Aorta (tissue), 5 donors: ENCODE data around the gene EPB41L5. TPM values are rescaled to one million over a fixed set of nuclear protein-coding genes. Genes with fewer than 3 reads are reported as not detected.
"Not testable (repeated sequence)": the region's sequence is repeated elsewhere in the genome, so short reads cannot be mapped to it uniquely, and the experiment has no call there.

Experiments
- ATAC-seq: fragments of 200-7000 bp; cut with Tn5 transposase; one replicate; pipeline ENCODE4 v1.9.1; 2022; ENCODE audit warnings: moderate library complexity; ENCODE audit not compliant: low FRiP score
- DNase-seq, 2 donors: peaks; one replicate each; pipeline ENCODE4 v3.0.0-alpha.2; 2020
- H3K27ac ChIP-seq, 2 donors: one replicate each; pipeline ENCODE4 v1.5.1; 2013; ENCODE audit warnings: low read length in 2 of 2, mild to moderate bottlenecking in 2 of 2, moderate library complexity in 2 of 2, control low read depth in 1 of 2, inconsistent platforms in 1 of 2, low read depth in 1 of 2
- H3K27me3 ChIP-seq, 2 donors: one replicate each; pipeline ENCODE4 v1.6.1; 2013; ENCODE audit warnings: control low read depth in 1 of 2, low read length in 1 of 2, mild to moderate bottlenecking in 1 of 2, moderate library complexity in 1 of 2; ENCODE audit not compliant: insufficient read depth in 2 of 2, control insufficient read depth in 1 of 2
- H3K36me3 ChIP-seq, 2 donors: one replicate each; pipeline ENCODE4 v1.6.1; 2013; ENCODE audit warnings: control low read depth in 1 of 2, low read length in 1 of 2, mild to moderate bottlenecking in 1 of 2; ENCODE audit not compliant: insufficient read depth in 2 of 2, control insufficient read depth in 1 of 2
- H3K4me1 ChIP-seq, 2 donors: one replicate each; pipeline ENCODE4 v1.6.1; 2013; ENCODE audit warnings: low read length in 2 of 2, control low read depth in 1 of 2, mild to moderate bottlenecking in 1 of 2, moderate library complexity in 1 of 2; ENCODE audit not compliant: insufficient read depth in 2 of 2, control insufficient read depth in 1 of 2
- H3K4me3 ChIP-seq, 2 donors: one replicate each; pipeline ENCODE4 v1.5.1; 2013; ENCODE audit warnings: low read length in 2 of 2, control low read depth in 1 of 2, mild to moderate bottlenecking in 1 of 2
- H3K9me3 ChIP-seq: one replicate; pipeline ENCODE4 v1.6.1; 2013; ENCODE audit warnings: mild to moderate bottlenecking, low read length; ENCODE audit not compliant: control insufficient read depth
- WGBS, 2 donors: extraction: QIAGEN DNeasy Blood & Tissue Kit; methylation state at CpG; one replicate each; pipeline ENCODE4 v1.1.7; 2013; 5-methylcytosine and 5-hydroxymethylcytosine counted together
- intact Hi-C, 2 donors: fragments of 100-400 bp; cut with DNase I; formaldehyde crosslinking; loops; one replicate each; pipeline versions ENCODE4 v1.14.2 to v1.15.0; 2022
- polyA plus RNA-seq, 2 donors: library from polyadenylated mRNA; stranded (reverse); fragments of 200-250 nt; gene quantifications; one replicate each; pipeline ENCODE4 v1.2.3, GENCODE V29; 2013
- total RNA-seq, 2 donors: library from RNA; stranded (reverse); fragmentation: NEBNext Ultra II Directional; extraction: Animal tissue kit (Norgen Biotek cat#: 25700); gene quantifications; one replicate each; pipeline ENCODE4 v1.2.1, GENCODE V29; 2021
- donor health status: healthy with polysubstance abuse.
- donor health status: Bipolar disorder and iron deficiency.
- donor health status: DM: no; HTN: no; CAD: no.
- donor health status: DM: no; HTN: no; CAD: no.
- donor health status: DM: yes; HTN: yes; CAD: no.

Gene EPB41L5
- total and polyA plus RNA-seq, 4 donors, result 4.3 to 21.8 (median 11.4) TPM

DNA sequence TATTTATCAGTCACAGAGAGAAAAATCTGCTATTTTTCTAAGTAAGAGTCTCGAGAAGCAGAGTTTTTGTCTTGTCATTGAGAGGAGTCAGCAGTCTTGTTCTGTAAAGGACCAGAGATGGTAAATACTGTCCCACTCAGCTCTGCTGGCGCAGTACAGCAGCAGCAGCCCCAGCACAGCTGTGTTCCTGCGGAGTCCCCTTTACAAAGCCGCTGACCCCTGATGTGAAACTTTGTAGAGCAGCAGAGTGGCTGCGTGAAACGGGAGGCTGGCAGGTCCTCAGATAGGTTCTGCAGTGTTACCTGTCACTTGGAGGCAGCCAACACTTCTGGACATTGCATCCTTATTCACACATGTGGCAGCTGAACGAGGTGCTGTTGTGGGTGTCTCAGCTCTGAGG, 165.1 kb downstream of the EPB41L5 start:
- no peaks in the 10 kb centered on the region for H3K9me3 ChIP-seq
- no peaks in the 10 kb centered on the region for H3K27me3 ChIP-seq
- no peak overlapping the region for H3K4me3 ChIP-seq
- ATAC-seq (no peak), DNase-seq (no peak)
- intact Hi-C loops, result loop anchor here in 1 of 2 donors (2.0 to 5.0 kb wide), 2 partner anchors 426 to 475 kb away; no protein-coding TSS in a partner anchor
- no peaks in the 10 kb centered on the region for H3K4me1 ChIP-seq
- H3K36me3 ChIP-seq, result peaks cover 0 to 2% of the 10 kb centered on the region in 2 donors
- 89 to 90% methylated on average over 7 of the region's 7 CpGs for WGBS, 2 donors
- H3K27ac ChIP-seq, result no peak overlapping the region

DNA sequence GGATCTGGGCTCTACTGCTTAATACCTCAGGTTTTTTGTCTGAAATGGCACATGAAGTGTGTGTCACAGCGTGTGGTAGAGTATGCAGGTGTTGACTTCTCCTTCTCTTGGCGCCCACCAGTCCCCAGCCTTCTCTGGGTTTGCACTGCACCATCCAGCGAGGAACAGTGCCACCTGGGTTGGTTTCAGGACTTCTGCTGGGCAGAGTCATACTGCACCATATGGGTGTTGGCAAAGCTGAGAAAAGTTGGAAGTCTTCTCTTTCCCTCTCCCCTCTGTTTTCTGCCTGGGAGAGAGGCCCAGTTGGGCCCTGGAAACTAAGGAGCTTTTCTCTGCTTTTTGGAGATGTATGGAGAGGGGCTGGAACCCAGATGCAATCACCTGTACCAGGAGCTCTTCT, 166.5 kb downstream of the EPB41L5 start:
- no peaks in the 10 kb centered on the region for H3K27me3 ChIP-seq
- DNase-seq (no peak), ATAC-seq (no peak)
- H3K4me1 ChIP-seq, result no peaks in the 10 kb centered on the region
- no peak overlapping the region for H3K4me3 ChIP-seq
- H3K9me3 ChIP-seq, result no peaks in the 10 kb centered on the region
- peaks cover 0 to 2% of the 10 kb centered on the region in 2 donors for H3K36me3 ChIP-seq
- intact Hi-C loops, result loop anchor here in 1 of 2 donors (5.0 kb wide), 1 partner anchor 427 kb away; no protein-coding TSS in a partner anchor
- H3K27ac ChIP-seq, result no peak overlapping the region
- WGBS, 2 donors, result 87% methylated on average over 3 of the region's 3 CpGs

DNA sequence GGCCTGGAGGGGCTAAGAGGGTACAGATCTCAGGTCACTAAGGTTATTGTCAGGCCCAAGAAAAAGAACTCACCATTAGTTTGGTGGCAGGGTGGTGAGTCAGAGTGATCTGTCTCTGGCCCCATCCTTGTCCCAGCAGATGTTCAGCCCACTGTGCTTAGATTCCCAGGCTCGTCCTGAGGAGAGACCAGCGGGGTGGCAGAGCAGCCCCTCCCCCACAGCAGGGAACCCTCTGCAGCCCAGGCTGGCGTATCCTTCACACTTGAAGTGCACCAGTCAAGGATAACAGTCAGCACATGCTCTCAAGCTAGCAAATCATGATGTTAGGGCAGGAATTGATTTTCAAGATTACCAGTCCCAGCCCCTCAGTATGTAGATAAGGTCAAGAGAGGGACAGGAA, 167.2 kb downstream of the EPB41L5 start:
- no peaks in the 10 kb centered on the region for H3K4me1 ChIP-seq
- ATAC-seq (no peak), DNase-seq (no peak)
- no peak overlapping the region for H3K27ac ChIP-seq
- no peak overlapping the region for H3K4me3 ChIP-seq
- H3K36me3 ChIP-seq, result peaks cover 0 to 2% of the 10 kb centered on the region in 2 donors
- intact Hi-C loops, result no loop called here
- H3K9me3 ChIP-seq, result no peaks in the 10 kb centered on the region
- 92 to 96% methylated on average over 3 of the region's 3 CpGs for WGBS, 2 donors
- H3K27me3 ChIP-seq, result no peaks in the 10 kb centered on the region

DNA sequence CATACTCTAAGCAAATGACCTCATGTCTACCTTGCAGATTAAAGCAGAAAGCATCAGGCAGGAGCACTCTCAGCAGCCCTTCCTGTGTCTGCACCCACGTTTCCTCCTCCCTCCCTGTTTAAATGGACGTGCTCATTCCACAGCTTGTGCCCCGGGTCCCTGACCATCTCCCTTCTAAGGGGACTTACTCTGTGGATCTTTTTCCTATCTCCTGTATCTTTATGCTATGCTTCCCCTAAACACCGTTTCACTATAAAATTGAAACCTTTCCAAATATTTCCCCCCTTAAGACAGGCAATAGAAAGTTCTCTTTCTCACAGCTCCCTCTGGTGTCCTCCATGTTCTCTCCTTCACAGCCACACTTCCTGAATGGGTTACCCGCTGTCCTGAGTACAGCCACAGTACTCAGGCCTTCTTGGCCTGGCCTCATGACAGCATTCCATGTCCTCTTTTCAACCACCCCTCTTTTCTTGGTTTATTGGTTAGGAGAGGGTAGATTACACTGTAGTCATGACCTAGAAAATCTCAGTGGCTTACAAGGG, 169.2 kb downstream of the EPB41L5 start:
- DNase-seq (no peak), ATAC-seq (no peak)
- Histone ChIP-seq H3K27ac (no peak overlapping the region), H3K27me3 (no peaks in the 10 kb centered on the region), H3K9me3 (no peaks in the 10 kb centered on the region), H3K4me3 (no peak overlapping the region), H3K36me3 (peaks cover 0 to 2% of the 10 kb centered on the region in 2 donors), H3K4me1 (no peaks in the 10 kb centered on the region)
- intact Hi-C loops, result no loop called here
- 67 to 77% methylated on average over 5 of the region's 5 CpGs for WGBS, 2 donors

DNA sequence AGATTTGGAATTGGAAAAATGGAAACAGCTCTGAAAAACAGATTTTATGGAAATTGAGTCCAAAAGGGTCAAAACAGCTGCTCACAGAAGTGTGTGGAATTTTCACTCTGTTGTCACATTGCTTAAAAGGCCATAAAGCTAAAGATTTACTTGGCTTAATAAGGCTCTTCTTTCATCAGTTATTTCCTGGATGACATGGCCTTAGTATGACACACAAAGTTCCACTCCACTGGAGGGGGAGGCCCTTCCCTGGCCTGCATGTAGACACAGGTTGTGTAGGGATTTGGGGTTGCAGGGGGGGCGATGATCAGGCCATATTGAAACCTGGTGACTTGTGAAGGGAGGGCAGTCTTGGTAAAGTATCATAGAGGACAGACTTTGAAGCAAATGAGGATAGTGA, 176.3 kb downstream of the EPB41L5 start:
- intact Hi-C loops, result no loop called here
- H3K9me3 ChIP-seq, result no peaks in the 10 kb centered on the region
- no peaks in the 10 kb centered on the region for H3K36me3 ChIP-seq
- no peaks in the 10 kb centered on the region for H3K27me3 ChIP-seq
- no peak overlapping the region for H3K4me3 ChIP-seq
- no peak overlapping the region for H3K27ac ChIP-seq
- DNase-seq (no peak), ATAC-seq (no peak)
- 72 to 96% methylated on average over 1 of the region's 1 CpG for WGBS, 2 donors
- no peaks in the 10 kb centered on the region for H3K4me1 ChIP-seq

DNA sequence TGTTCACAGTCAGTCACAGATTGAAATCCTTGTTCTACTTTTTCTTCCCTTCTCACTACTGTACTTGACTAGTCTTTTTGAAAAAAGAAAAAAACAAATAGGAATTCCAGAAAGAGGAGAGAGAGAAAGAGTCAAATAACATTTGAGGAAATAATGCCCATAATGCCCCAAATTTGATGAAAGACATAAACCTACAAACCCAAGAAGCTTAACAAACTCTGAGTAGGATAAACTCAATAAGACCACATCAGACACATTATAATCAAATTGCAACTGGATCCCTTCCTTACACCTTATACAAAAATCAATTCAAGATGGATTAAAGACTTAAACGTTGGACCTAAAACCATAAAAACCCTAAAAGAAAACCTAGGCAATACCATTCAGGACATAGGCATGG, 179.4 kb downstream of the EPB41L5 start:
- peaks cover 1% of the 10 kb centered on the region for H3K9me3 ChIP-seq
- intact Hi-C loops, result no loop called here
- H3K4me3 ChIP-seq, result no peak overlapping the region
- H3K4me1 ChIP-seq, result no peaks in the 10 kb centered on the region
- ATAC-seq (no peak), DNase-seq (no peak)
- no peak overlapping the region for H3K27ac ChIP-seq
- WGBS, 2 donors, result 89 to 95% methylated on average over 1 of the region's 1 CpG
- no peaks in the 10 kb centered on the region for H3K36me3 ChIP-seq
- H3K27me3 ChIP-seq, result no peaks in the 10 kb centered on the region

DNA sequence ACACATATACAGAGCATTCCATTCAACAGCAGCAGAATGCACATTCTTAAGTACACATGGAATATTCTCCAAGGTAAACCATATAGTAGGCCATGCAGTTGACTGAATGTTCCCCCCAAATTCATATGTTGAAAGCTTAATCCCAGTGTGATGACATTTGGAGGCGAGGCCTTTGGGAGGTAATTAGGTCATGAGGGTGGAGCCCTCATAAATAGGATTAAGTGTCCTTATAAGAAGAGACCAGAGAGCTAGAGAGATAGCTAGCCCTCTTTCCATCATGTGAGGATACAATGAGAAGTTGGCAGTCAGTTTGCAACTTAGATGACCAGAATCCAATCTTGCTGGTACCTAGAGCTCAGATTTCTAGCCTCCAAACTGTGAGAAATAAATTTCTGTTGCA, 182.7 kb downstream of the EPB41L5 start:
- intact Hi-C loops, result no loop called here
- DNase-seq (no peak), ATAC-seq (no peak)
- no peaks in the 10 kb centered on the region for H3K36me3 ChIP-seq
- H3K27ac ChIP-seq, result no peak overlapping the region
- 87 to 93% methylated on average over 1 of the region's 1 CpG for WGBS, 2 donors
- no peaks in the 10 kb centered on the region for H3K27me3 ChIP-seq
- peaks cover 3% of the 10 kb centered on the region for H3K9me3 ChIP-seq
- no peaks in the 10 kb centered on the region for H3K4me1 ChIP-seq
- no peak overlapping the region for H3K4me3 ChIP-seq

DNA sequence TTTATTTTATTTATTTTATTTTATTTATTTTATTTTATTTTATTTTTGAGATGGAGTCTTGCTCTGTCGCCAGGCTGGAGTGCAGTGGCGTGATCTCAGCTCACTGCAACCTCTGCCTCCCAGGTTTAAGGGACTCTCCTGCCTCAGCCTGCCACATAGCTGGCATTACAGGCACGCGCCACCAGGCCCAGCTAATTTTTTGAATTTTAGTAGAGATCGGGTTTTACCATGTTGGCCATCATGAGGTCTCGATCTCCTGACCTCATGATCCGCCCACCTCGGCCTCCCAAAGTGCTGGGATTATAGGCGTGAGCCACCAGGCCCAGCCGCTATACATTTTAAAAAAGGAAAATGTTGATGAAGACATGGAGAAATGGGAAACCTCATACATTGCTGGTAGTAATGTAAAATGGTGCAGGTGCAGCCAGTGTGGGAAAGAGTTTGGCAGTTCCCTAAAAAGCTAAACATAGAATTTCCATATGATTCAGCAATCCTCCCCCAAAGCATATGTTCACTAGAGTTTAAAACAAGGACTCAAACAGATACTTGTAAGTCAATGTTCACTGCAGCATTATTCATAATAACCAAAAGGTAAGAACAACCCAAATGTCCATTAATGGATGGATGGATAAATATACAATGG, 187.1 kb downstream of the EPB41L5 start:
- H3K4me1 ChIP-seq, DNase-seq, H3K4me3 ChIP-seq, H3K27me3 ChIP-seq, H3K27ac ChIP-seq, ATAC-seq, H3K36me3 ChIP-seq, H3K9me3 ChIP-seq, intact Hi-C loops: not testable (repeated sequence)
- 96 to 97% methylated on average over 10 of the region's 10 CpGs for WGBS, 2 donors
